ENCODE data around the gene XG.

- no peak for TF ChIP-seq POLR2AphosphoS5 (IDR thresholded peaks at IDR 0.05; ENCODE audit: low read depth, low read length)
- TF ChIP-seq POLR2A (IDR thresholded peaks at IDR 0.05; ENCODE audit: low read depth, low read length), result no peak
Observed at GRCh38 chrX:2817036-2817435, 65.2 kb downstream of the XG start.
